Measurements from ENCODE around the gene EXO1. TPM values are rescaled to one million over a fixed set of nuclear protein-coding genes. Genes with fewer than 3 reads are reported as not detected.

Gene EXO1
- total RNA-seq, 1 experiment from 2014 or later, result 26.3 TPM

DNA sequence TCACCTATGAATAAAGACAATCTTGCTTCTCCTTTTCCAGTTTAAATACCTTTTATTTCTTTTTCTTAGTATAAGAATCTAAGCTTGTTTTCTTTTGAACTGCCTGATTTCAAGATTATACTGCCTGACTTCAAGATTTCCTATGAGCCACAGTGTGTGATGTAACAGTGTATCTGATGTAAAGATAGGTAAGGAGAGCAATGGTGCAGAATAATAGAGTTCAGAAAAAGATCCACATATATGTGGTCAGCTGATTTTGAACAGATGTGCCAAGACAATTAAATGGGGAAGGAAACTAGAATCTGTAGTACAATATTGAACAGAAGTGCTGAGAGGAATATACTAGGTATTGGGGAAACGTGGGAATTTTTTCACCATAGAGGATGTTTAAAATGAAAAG lies 21.0 kb downstream of the EXO1 start:
- no TSS peak for BruUV-seq (replicated peaks)
- ATAC-seq, result no peak
- in situ Hi-C loops (cut with HindIII; ENCODE audit: low pct_unique_long_range_greater_than_20kb, low sequenced_read_pairs) (no loop called here), intact Hi-C loops (cut with micrococcal nuclease; ENCODE audit: unreplicated experiment) (no loop called here)
- Histone ChIP-seq H3K36me3 (ENCODE audit: control insufficient read depth, insufficient read depth, low read length) (peaks cover 5% of the 10 kb centered on the region; the same call in 1 of the 2 replicates), H3K9me3 (ENCODE audit: control insufficient read depth, insufficient read depth, low read depth, low read length) (no peaks in the 10 kb centered on the region), H3K4me1 (ENCODE audit: control insufficient read depth, insufficient read depth, low read length) (no peaks in the 10 kb centered on the region), H3K27me3 (ENCODE audit: control insufficient read depth, insufficient read depth, low read length) (no peaks in the 10 kb centered on the region), H3K27ac (ENCODE audit: low read length) (no peak overlapping the region), H3K4me3 (ENCODE audit: low read depth in 2 of 2, low read length in 2 of 2) (no peak overlapping the region)
- TF ChIP-seq POLR2AphosphoS5 (IDR thresholded peaks at IDR 0.05; ENCODE audit: low read depth, low read length), result no peak
- TF ChIP-seq, protein P1, sequence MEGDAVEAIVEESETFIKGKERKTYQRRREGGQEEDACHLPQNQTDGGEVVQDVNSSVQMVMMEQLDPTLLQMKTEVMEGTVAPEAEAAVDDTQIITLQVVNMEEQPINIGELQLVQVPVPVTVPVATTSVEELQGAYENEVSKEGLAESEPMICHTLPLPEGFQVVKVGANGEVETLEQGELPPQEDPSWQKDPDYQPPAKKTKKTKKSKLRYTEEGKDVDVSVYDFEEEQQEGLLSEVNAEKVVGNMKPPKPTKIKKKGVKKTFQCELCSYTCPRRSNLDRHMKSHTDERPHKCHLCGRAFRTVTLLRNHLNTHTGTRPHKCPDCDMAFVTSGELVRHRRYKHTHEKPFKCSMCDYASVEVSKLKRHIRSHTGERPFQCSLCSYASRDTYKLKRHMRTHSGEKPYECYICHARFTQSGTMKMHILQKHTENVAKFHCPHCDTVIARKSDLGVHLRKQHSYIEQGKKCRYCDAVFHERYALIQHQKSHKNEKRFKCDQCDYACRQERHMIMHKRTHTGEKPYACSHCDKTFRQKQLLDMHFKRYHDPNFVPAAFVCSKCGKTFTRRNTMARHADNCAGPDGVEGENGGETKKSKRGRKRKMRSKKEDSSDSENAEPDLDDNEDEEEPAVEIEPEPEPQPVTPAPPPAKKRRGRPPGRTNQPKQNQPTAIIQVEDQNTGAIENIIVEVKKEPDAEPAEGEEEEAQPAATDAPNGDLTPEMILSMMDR (IDR thresholded peaks at IDR 0.05), result no peak
- TF ChIP-seq, protein P2, sequence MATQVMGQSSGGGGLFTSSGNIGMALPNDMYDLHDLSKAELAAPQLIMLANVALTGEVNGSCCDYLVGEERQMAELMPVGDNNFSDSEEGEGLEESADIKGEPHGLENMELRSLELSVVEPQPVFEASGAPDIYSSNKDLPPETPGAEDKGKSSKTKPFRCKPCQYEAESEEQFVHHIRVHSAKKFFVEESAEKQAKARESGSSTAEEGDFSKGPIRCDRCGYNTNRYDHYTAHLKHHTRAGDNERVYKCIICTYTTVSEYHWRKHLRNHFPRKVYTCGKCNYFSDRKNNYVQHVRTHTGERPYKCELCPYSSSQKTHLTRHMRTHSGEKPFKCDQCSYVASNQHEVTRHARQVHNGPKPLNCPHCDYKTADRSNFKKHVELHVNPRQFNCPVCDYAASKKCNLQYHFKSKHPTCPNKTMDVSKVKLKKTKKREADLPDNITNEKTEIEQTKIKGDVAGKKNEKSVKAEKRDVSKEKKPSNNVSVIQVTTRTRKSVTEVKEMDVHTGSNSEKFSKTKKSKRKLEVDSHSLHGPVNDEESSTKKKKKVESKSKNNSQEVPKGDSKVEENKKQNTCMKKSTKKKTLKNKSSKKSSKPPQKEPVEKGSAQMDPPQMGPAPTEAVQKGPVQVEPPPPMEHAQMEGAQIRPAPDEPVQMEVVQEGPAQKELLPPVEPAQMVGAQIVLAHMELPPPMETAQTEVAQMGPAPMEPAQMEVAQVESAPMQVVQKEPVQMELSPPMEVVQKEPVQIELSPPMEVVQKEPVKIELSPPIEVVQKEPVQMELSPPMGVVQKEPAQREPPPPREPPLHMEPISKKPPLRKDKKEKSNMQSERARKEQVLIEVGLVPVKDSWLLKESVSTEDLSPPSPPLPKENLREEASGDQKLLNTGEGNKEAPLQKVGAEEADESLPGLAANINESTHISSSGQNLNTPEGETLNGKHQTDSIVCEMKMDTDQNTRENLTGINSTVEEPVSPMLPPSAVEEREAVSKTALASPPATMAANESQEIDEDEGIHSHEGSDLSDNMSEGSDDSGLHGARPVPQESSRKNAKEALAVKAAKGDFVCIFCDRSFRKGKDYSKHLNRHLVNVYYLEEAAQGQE (IDR thresholded peaks at IDR 0.05; ENCODE audit: insufficient read depth in 1 of 2, low read depth in 2 of 2, low read length in 1 of 2), result no peak
- TF ChIP-seq TCF7L2 (IDR thresholded peaks at IDR 0.05; ENCODE audit: low read depth, low read length), result no peak
- TF ChIP-seq SIN3A (IDR thresholded peaks at IDR 0.05; ENCODE audit: borderline replicate concordance, insufficient read depth, low read depth, low read length), result no peak
- CTCF ChIA-PET, result no interaction called here
- no peak for DNase-seq (ENCODE audit: low read depth, low spot score)
- POLR2A ChIA-PET, result no interaction called here

DNA sequence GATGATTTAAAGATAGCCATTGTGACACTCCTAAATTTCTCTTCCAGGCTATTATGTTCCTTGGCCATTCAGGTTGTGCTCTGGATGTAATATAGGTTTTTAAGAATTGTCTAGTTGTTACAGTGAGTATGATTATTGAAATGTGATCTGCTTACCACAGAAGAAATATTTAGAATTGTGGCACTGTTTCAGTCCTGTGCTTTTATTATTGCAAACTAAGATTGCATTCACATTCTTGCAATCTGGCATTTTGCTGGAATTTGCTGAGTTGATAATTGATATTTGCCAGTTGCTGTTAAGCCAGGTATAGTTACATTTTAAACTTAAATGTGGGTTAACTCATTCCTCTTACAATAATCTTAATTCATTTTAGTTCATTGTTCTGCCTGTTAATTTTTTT lies 22.3 kb downstream of the EXO1 start:
- Histone ChIP-seq H3K36me3 (ENCODE audit: control insufficient read depth, insufficient read depth, low read length) (peaks cover 5% of the 10 kb centered on the region; the same call in 1 of the 2 replicates), H3K4me3 (ENCODE audit: low read depth in 2 of 2, low read length in 2 of 2) (no peak overlapping the region), H3K4me1 (ENCODE audit: control insufficient read depth, insufficient read depth, low read length) (no peaks in the 10 kb centered on the region), H3K27ac (ENCODE audit: low read length) (no peak overlapping the region), H3K9me3 (ENCODE audit: control insufficient read depth, insufficient read depth, low read depth, low read length) (no peaks in the 10 kb centered on the region), H3K27me3 (ENCODE audit: control insufficient read depth, insufficient read depth, low read length) (no peaks in the 10 kb centered on the region)
- ChIA-PET CTCF (no interaction called here), POLR2A (interaction anchor here (0.6 kb wide), 1 partner anchor 307 kb away, joined by 3 read pairs; no protein-coding TSS in a partner anchor)
- ATAC-seq, result no peak
- DNase-seq (ENCODE audit: low read depth, low spot score), result no peak
- in situ Hi-C loops (cut with HindIII; ENCODE audit: low pct_unique_long_range_greater_than_20kb, low sequenced_read_pairs) (no loop called here), intact Hi-C loops (cut with micrococcal nuclease; ENCODE audit: unreplicated experiment) (no loop called here)
- no peak for TF ChIP-seq POLR2AphosphoS5 (IDR thresholded peaks at IDR 0.05; ENCODE audit: low read depth, low read length)
- TF ChIP-seq SIN3A (IDR thresholded peaks at IDR 0.05; ENCODE audit: borderline replicate concordance, insufficient read depth, low read depth, low read length), result no peak
- TF ChIP-seq, protein P2 (IDR thresholded peaks at IDR 0.05; ENCODE audit: insufficient read depth in 1 of 2, low read depth in 2 of 2, low read length in 1 of 2), result no peak
- BruUV-seq (replicated peaks), result no TSS peak
